GM13976 (cell line): ENCODE data around the gene RUNX2.

Source experiments
- DNase-seq: peaks from one replicate; pipeline ENCODE4 v3.0.0; 2012; ENCODE audit warnings: low spot score
- CTCF ChIP-seq: IDR thresholded peaks from 2 replicates; pipeline ENCODE4 v1.5.1; 2012; ENCODE audit warnings: borderline replicate concordance, mild to moderate bottlenecking; ENCODE audit not compliant: insufficient read depth; ENCODE audit errors: extremely low read depth, missing control alignments, control extremely low read depth
- in situ Hi-C: fragments of 300-500 bp; cut with MboI; formaldehyde crosslinking; loops from one replicate; pipeline ENCODE4 v1.12.0; 2022; ENCODE audit warnings: low sequenced_read_pairs, mixed read lengths, inconsistent platforms; ENCODE audit not compliant: unreplicated experiment

RUNX2 gene

GRCh38 chr6:45367999-45368398 lies 39.9 kb downstream of the RUNX2 start:
- in situ Hi-C loops, result no loop called here
- DNase-seq, result no peak
- TF ChIP-seq CTCF, result no peak

- no peak for DNase-seq
- TF ChIP-seq CTCF, result no peak
- in situ Hi-C loops, result no loop called here
These were observed 41.7 kb downstream of the RUNX2 start for GRCh38 chr6:45369870-45370269.

GRCh38 chr6:45371924-45372573 lies 43.9 kb downstream of the RUNX2 start:
- no peak for TF ChIP-seq CTCF
- DNase-seq, result no peak
- in situ Hi-C loops, result no loop called here

- in situ Hi-C loops, result no loop called here
- no peak for TF ChIP-seq CTCF
- DNase-seq, result no peak
These were observed 47.3 kb downstream of the RUNX2 start for GRCh38 chr6:45375449-45375848.

GRCh38 chr6:45376310-45377042 lies 48.3 kb downstream of the RUNX2 start:
- in situ Hi-C loops, result no loop called here
- no peak for DNase-seq

GRCh38 chr6:45377043-45377553 lies 49.0 kb downstream of the RUNX2 start:
- in situ Hi-C loops, result no loop called here
- peak; percentile 6 for DNase-seq
- TF ChIP-seq CTCF, result no peak

More at GRCh38 chr6:45376310-45377042, 48.3 kb downstream of the RUNX2 start:
- TF ChIP-seq CTCF, result no peak
